GM12892 (cell line): ENCODE measurements around the gene CBY1.

Source experiments
- POLR2A ChIP-seq: IDR thresholded peaks from 2 replicates; pipeline ENCODE4 v1.6.1; 2011; ENCODE audit warnings: low read depth, low read length, control low read depth
- POLR2AphosphoS5 ChIP-seq: IDR thresholded peaks from 2 replicates; pipeline ENCODE4 v1.6.1; 2011; ENCODE audit warnings: low read depth, low read length, control low read depth
- TAF1 ChIP-seq: IDR thresholded peaks from 2 replicates; pipeline ENCODE4 v1.6.1; 2011; ENCODE audit warnings: low read depth, mild to moderate bottlenecking, control low read depth, low read length, borderline replicate concordance

DNA sequence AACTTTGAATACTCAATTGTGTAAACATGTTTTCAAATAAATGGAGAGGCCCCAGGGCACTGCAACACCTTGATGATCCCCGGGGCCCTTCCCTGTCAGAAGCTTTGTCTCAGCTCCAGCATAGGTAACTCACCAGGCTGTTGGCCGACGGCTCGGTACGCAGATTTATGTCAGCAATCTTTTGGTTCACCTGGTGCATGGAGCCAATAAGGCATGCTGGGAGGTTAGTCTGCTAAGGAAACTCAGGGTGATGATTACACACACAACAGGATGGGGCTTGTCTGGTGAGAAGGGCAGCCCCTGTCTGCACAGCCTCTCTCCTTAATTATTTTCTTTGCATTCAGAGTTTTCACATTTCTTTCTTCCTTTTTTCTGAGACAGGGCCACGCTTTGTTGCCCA is 11.0 kb upstream of the CBY1 start:
- TF ChIP-seq POLR2A, result no peak
- TF ChIP-seq TAF1, result no peak
- no peak for TF ChIP-seq POLR2AphosphoS5
